Activated gamma-delta T cell (primary cell): ENCODE data around the gene CELSR3.
A peak's percentile ranks its signal among the peaks of the same experiment; 100 is the strongest.

Experiments
- DNase-seq: peaks from one replicate; lab custom pipeline; 2025; lab: John Stamatoyannopoulos, UW

CELSR3 gene

DNA sequence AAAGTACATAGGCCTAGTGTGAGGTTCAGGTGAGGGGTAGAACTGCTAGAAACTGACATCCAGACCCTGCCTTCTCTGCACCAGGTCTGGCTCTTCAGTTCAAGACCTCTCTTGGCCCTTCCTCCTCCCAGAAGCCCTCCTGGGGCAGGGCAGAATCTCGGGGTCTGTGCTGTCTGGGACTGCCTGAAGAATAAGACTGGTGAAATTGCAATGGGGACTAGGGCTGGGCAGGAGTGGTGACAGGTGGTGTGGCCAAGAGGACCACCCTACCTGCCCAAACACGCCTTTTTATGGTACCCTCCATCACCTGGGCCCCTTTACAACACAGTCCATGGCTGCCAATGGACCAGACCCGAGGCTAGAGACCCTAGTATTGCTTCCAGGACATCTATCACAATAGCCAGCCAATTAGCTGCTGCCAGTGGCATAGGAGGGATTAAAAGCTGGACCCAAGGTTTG, 24.6 kb upstream of the CELSR3 start:
- no peak for DNase-seq

DNA sequence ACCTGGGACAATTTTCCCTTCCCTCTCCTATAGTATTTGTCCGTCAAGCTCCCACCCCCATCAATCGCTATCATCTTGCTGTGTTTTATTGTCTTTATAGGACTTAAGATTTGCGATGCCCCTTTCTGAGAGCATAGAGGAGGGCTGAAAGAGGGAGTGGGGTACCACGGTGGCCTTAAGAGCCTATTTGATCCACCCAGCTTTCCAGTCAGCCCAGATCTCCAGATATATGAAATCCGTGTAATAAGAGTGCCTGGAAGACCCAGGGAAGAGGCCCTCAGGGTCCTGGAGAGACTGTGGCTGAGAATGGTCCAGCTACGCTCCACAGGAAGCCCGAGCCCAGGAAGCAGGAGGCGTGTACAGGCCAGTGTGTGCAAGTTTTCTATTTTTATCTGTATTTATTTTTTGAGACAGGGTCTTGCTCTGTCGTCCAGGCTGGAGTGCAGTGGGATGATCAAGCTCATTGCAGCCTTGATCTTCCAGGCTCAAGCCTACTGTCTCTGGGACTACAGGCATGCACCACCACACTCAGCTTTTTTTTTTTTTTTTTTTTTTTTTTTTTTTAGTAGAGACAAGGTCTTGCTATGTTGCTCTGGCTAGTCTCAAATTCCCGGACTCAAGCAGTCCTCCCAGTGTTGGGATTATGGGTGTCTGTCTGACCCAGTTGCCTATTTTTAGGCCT, 24.0 kb upstream of the CELSR3 start:
- DNase-seq: no peak

DNA sequence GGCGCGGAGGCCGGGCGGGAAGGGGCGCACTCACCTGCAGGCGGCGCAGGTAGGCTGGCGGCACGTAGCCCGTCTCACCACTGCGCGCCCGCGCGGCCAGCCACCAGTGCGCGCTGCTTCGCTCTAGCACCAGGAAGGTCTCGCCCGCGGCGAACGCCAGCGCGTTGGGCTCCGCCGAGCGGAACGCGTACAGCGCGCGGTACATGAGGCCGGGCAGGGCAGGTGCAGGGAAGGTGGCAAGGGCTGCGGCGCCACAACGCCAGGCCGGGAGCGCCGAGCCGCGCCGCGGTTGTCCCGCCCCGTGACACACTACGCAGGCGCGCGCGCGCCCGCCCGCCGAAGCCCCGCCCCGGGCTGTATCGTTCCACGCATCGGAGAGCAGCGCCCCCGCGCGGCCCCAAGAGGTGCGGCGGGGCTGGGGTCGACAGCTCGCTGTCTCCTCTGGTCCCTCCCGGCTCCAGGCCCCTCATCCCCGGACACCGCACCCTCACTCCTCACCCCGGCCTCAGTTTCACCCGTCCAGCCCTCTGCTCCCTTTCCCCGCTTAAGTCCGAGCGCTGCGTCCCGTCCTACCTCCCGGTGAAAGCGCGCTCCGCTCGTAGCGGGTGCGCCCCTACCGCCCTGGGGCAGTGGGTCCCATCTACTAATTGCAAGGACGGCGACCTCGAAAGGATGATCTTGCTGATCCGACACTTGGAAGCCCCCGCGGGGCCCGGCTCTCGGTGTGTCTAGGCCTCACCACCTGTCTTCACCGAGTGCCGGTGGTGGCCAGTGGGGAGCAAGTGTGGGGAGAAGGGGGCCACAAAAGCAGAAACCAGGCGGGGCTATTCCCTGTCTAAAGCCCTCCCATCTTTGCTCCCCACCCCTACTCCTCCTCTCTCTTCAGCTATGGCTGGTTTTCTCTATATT, 23.2 kb upstream of the CELSR3 start, which contains the start of gene NCKIPSD:
NCKIPSD (minus strand) TSS at position 313 of the 909 bp plus-strand sequence; CDS start at position 205, 108 bp downstream.
- peak; percentile 85 for DNase-seq

DNA sequence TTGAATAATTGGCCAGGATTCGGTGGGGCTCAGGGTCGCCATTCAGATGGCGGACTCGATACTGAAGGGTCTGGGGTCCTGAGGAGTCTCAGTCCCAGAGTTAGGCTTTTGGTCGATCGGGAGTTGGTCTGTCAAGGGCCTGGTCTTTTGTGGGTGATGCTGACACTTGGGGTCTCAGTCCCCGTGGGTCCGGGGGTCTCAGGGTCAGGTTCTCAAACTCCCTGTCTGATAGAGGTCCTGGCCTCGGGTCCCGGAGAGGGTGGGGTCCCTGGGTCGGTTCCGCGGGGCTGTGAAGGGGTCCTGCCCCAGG, 22.6 kb upstream of the CELSR3 start:
- no peak for DNase-seq

DNA sequence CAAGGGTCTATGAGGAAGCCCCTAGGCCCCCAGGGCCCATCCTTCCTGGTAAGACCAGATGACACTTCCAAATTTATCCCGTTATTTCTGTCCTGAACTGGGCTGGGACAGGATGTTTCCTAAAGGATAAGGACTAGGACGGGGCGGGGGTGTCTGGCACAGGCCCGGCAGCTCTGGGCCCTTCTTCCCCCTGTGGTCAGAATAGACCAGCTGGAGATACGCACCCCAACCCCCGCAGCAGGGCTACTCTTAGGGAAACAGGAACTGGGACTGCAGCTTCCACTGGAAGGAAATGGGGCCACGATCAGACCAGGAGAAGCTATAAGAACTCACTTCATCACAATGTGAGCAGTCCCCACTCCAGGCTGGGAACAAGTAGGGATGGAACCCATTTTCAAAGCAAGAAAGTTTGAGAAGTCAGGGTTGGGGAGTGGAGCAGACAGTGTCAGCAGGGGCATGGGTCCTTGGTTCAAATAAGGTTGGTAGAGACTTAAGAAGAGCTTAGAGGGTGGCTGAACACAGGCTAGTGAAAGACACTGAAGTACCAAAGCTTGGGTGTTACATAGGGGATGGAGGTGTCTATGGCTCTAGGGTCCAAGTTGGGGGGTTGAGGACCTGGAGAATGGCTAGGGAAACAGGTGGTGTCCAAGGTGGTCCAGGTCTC, 21.9 kb upstream of the CELSR3 start:
- no peak for DNase-seq

DNA sequence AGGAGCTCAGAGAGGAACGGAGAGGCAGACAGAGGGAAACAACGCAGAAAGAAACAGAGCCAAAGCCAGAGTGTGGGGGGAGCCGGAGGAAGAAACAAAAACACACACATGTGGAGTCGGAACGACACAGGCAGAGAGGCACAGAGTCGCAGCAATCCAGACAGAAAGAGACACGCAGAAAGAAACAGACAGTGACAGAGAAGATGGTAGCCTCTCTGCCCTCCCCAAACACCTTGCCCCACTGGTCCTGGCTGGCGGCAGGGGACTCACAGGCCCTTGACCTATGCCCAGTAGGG, 21.3 kb upstream of the CELSR3 start:
- DNase-seq: no peak

DNA sequence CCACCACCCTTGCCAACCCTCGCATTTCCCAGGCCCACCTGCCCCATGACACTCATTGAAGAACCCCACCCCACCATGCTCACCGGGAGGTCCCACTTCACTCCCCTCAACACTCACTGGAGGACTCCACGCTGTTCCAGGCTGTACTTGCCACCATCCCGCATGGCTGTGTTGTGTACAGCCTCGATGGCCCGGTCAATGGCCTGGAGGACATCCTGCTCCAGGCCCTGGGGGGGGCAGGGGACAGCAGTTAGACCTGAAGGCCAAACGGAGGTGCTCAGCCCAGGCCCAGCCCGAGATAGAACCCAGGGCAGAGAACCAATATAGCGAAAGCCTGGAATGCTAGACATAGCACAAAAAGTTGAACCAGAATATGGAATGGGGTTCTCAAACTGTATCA, 20.1 kb upstream of the CELSR3 start:
- DNase-seq: no peak

DNA sequence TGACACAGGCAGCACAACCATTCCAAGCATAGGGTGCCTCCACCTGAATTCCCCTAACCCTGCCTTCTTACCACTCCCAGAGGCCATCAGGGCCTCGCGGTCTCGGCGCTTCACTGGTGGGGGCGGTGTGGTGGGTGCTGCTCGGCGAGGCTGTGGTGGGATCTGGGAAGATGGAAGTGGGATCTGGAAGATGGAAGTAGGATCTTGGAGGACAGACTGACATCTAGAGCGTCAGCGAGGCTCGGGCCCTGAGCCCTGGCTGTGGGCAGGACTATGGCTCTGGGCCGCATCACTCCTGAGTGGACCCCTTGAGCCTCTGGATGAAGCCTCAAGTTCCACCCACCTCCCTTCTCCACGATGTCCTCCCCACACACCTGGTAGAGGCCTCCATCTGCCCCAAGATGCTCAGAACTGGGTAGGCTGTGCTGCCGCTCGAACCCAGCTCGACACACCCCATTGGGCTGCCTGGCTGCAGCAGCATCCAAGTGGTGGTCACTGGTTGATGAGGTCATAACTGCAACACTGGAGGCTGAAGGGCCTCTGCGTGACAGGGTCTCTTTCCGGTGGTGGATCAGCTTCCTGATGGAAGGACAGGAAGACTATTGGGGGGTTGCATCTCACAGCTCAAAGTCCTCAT, 19.4 kb upstream of the CELSR3 start:
- DNase-seq: no peak

DNA sequence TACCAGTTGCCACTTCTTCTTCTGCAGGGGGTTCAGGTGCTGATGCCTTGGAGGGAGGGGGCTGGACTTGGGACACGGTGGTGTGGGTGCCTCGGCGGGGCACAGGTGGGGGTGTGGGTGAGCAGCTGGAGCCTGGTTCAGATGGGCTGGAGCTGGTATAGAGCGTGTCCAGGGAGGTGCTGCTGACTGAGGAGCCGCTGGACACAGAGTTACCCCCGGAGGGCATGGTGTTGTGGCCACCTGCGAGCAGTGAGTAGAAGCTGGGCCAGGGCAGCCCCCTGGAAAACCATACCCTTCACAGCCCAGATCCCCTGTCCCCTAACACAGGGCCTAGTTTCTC, 18.8 kb upstream of the CELSR3 start:
- DNase-seq: no peak

DNA sequence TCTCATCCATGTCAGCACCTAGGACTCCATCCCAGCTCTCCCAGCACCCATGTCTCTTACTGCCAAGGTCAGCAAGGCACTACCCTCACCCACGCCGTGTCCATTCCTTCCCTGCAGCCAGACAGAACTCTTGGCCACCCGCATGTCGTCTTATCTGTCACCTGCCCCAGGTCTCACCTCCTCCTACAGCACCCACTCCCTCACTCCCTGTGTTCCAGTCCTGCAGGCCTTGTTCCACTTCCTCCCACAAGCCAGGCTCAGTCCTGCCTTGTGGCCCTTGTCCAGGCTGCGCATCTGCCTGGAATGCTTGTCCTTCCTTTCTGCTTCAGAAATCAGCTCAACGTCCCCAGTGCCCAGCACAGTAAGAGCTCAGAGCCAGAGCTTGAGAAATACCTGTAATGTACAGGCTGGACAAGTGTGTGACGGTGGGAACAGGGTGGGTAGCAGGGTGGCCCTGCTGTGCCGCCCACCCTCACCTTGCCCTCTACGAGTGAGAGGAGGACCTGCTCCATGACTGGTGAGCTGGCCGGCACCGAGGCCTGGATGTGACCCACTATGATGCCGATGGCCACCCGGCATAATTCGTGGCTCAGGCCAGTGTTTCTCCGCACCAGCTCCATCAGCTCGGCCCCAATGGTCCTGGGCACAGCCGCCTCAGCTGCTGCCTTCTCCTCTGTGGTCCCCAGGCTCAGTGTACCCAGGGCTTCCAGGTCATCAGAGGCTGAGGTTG, 18.3 kb upstream of the CELSR3 start:
- no peak for DNase-seq

DNA sequence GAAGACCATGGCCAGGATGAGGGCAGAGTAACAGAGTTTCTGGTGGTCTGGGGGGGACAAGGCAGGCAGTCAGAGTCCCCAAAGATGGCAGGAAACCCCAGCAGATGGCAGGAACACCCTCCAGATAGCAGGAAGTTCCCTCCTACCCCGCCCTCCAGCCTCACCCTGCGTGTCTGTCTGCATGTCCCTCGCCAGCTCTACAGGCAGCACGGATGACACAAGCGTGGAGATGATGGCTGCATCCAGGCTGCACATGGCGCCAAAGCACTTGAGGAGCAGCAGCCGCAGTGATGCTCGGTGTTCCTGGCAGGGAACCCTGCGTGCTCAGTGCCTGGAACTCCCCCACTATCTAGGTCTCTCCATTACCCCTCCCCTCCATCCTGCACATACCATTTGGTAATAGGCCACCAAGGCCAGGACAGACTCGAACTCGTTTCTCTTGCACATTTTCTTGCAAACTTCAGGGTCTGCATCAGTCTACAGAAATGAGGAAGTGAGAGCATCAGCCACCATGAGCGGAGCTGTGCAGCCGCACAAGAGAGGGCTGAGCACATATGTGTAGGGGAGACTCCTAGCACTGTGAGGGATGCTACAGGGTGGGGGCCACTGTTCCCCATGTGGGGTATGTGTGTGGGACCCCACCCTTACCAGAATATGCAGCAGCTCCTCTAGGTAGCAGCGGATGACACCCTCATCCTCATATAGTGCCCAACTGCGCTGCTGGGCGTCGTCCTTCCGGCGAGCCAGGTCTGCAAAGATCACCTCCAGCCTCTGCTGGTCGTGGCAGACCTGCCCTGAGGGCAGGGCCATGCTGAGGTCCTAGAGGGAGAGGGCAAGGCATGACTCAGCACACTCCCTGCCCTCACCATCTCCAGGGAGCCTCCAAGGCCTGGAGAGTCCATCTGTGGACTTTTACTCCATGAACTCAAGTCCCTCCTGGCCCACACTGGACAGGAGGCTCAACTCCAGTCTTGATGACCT, 17.0 kb upstream of the CELSR3 start:
- DNase-seq: no peak

DNA sequence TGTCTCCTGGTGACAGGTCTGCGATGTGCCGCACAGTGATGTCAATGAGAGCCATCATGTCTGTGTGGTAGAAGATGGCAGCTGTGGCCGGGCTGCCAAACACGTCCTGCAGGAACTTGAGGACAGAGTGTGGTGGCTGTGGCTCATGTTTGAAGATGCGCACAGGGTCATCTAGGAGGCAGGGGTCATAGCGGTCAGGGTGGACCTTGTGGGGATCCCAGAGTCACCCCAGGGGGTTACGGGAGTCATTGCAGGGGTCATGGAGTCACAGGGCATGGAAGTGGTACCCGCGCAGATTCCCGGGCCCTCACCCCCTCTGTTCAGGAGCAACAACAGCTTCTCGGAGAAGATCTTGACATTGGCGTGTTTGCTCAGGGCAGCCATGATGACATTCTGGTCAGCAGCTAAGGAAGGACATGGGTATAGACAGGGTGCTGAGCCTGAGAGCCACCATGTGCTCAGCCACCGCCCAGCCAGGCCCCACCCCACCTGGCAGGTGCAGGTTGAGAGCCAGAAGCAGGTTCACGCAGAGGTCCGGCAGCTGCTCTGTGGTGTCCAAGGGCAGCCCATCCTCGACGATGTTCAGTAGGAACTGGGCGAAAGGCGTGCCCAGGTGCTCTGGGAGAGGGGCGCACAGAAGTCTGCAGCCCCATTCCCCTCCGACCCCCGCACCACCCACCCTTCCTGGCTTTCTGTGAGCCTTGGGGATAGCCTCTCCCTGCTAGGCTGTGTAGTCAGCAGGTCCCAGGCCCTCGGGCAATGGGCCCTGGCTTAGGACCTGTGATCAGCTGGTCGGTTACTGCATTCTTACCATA, 16.1 kb upstream of the CELSR3 start:
- no peak for DNase-seq

DNA sequence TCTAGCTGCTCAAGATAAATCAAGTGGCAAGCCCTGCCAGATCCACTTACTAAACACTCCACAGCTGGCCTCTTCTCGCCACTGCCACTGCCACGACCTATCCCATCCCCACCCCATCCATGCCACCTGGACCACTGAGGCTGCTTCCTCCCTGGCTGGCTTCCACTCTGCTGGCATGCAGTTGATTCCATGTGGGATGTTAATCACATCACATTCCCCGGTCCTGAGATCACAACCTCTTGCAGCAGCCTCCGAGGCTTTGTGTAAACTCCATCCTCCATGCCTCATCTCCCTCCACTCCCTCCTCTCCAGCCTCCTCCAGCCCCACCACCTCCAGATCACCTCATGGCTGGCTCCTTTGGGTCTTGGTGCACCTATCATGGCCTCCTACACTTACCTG, 15.4 kb upstream of the CELSR3 start:
- DNase-seq: no peak

DNA sequence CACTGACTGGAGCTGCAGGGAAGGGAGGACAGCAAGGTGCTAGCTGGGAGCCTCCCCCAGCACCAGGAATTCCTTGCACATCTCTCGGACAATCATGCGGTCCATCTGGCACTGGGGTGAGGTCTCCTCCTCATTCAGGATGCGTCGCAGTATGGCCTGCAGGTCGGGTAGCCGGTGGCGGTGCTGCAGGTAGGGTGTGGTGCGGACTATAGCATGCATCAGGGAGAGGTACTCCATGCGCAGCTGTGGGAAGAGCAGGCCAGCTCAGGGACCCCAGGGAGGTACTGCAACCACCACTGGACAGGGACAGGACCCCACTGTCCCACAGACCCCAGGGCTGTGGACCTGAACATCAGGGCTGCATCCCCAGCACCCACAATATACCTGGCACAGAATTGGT, 11.8 kb upstream of the CELSR3 start:
- DNase-seq: no peak

DNA sequence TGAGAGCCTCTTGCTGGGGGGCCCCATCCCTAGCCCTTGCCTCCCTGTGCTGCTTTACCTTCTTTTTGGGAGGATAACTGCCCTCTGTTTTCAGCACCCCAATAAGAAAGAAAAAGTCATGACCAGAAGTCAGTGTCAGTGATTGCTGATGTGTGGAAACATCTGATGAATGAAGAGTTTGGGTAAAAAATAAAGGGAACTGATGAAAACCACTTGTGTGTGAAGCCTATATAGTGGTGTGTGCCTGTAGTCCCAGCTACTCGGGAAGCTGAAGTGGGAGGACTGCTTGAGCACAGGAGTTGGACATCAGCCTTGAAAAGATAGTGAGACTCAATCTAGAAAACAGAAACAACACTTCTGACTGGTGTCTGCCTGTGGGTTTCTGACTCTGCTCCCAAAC, 9.8 kb upstream of the CELSR3 start:
- no peak for DNase-seq

DNA sequence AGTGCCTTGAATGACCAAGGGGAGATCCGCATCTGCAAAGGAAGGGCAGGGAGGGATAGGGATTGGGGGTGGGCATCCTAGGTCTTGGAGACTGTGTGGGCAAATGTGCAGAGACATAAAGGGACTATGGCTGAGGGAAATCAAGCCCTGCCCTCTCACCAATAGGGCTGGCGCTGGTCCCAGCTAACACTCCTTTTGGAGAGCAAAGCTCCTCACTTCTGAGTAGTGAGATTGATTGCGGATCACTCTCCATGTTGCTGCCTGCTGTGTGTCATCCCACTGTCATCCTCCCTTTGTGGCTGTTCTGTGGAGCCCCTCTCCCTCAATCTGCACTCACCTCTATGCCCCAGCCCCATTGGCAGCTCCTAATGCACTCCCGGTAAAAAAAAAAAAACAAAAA, 2.2 kb upstream of the CELSR3 start:
- DNase-seq: no peak

DNA sequence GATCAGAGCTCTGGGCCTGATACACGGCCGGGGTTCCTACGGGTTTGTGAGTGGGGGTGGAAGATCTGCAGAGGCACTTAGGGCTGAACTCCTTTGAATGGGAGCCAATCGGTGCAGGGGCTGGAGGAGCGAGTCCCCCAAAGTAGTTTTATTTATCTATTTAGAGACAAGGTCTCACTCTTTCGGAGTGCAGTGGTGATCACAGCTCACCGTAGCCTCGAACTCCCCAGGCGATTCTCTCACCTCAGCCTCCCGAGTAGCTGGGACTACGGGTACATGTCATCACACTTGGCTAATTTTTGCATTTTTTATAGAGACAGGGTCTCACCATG, 1.6 kb upstream of the CELSR3 start:
- DNase-seq: no peak

DNA sequence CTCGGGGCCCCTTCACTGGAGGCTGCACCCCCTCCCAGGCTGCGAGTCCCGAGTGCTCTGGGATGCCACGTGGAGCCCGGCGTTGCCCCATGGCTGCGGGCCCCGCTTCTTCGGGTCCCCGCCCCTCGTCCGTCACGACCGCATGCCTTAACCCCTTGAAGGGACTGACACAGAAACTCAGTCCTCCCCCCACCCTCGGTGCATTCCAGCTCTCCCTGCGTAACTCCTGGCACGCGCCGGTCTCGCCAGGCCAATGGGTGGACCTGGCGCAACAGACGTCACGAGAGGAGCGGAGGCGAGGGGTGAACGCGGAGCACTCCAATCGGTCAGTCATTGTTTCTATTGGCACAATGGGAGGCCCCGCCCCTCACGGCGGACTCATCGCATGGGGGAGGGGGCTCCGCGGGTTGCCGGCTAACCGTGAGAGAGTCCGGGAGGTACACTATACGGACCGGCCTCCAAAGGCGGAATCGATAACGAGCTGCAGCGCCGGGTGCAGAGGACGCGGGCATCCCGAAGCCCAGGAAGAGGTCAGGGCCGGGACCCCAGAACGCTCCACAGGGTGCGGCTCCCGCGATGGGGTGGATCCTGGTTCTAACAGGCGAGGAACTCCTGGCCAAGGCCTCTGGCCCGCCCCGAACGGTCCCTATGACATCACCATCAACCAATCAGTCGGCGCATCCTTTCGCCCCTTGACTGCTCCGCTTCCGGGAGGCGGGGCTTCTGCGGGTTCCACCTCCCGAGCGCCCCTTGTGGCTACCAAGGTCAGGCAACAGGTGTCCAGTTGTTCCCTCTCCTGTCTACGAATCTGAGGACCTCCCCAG, 1.0 kb upstream of the CELSR3 start:
- DNase-seq: peak; percentile 55

DNA sequence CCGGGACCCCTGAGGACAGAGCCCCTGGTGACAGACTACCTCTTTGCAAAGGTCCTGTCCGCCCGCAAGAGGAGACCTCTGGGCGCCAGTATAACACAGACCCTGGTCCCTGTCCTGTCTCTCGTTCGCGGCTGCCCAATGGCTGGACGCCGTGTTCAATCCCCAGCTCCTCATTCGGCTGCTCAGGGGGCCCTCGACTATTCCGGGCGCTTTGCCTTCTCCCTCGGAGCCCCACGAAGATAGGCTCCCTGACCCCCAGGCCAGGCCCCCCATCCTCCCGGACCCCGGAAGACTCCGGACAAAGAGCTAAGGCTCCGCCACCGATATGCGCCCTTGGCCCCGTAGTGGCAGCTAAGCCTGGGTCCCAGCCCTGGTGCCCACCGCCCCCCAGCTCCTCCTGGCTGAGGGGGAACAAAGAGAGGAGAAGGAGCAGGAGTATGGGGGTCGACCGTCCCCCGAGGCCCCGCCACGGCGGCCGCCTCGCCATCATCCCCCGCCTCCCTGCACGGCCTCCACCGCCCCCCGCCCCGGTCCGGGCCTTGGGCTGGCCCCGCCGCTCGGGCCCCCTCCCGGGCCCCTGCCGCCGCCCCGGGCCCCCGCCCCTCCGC, 437 bp downstream of the CELSR3 start:
- DNase-seq: no peak
